ENCODE data around the gene ICOSLG.

Gene ICOSLG

DNA sequence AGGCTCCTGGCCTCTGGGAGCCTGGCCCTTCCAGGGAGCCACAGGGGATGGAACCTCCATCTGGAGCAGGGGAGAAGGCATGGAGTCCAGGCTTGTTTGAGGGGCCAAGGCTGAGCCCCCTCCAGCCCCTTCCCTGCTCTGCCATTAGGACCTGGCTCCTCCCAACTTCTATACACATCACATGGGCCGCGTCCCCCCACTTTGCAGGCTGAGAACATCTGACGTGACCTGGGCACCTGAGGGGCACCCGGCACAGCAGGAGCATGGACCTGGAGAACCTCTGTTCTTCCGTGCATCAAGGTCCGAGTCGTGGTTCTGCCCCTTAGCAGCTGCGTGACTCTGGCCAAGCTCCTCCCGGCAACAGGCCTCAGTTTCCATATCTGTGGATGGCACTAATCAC, 41.1 kb upstream of the ICOSLG start:
- no peaks in the 10 kb centered on the region for H3K36me3 ChIP-seq (ENCODE audit: control insufficient read depth, insufficient read depth, low read length)
- H3K4me2 ChIP-seq (ENCODE audit: low read length): no peak overlapping the region
- H3K4me3 ChIP-seq (ENCODE audit: low read depth, low read length): no peak overlapping the region
- no peak overlapping the region for H3K9ac ChIP-seq
- no peaks in the 10 kb centered on the region for H3K27me3 ChIP-seq (ENCODE audit: control insufficient read depth, insufficient read depth, low read length)
- TF ChIP-seq, protein P1, sequence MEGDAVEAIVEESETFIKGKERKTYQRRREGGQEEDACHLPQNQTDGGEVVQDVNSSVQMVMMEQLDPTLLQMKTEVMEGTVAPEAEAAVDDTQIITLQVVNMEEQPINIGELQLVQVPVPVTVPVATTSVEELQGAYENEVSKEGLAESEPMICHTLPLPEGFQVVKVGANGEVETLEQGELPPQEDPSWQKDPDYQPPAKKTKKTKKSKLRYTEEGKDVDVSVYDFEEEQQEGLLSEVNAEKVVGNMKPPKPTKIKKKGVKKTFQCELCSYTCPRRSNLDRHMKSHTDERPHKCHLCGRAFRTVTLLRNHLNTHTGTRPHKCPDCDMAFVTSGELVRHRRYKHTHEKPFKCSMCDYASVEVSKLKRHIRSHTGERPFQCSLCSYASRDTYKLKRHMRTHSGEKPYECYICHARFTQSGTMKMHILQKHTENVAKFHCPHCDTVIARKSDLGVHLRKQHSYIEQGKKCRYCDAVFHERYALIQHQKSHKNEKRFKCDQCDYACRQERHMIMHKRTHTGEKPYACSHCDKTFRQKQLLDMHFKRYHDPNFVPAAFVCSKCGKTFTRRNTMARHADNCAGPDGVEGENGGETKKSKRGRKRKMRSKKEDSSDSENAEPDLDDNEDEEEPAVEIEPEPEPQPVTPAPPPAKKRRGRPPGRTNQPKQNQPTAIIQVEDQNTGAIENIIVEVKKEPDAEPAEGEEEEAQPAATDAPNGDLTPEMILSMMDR (IDR thresholded peaks at IDR 0.05): no peak
- no peaks in the 10 kb centered on the region for H3K79me2 ChIP-seq
- no peaks in the 10 kb centered on the region for H3K4me1 ChIP-seq
- H3K27ac ChIP-seq: no peak overlapping the region
- H3K9me3 ChIP-seq (ENCODE audit: control insufficient read depth, low read length): no peaks in the 10 kb centered on the region
- no peak overlapping the region for H2AFZ ChIP-seq

DNA sequence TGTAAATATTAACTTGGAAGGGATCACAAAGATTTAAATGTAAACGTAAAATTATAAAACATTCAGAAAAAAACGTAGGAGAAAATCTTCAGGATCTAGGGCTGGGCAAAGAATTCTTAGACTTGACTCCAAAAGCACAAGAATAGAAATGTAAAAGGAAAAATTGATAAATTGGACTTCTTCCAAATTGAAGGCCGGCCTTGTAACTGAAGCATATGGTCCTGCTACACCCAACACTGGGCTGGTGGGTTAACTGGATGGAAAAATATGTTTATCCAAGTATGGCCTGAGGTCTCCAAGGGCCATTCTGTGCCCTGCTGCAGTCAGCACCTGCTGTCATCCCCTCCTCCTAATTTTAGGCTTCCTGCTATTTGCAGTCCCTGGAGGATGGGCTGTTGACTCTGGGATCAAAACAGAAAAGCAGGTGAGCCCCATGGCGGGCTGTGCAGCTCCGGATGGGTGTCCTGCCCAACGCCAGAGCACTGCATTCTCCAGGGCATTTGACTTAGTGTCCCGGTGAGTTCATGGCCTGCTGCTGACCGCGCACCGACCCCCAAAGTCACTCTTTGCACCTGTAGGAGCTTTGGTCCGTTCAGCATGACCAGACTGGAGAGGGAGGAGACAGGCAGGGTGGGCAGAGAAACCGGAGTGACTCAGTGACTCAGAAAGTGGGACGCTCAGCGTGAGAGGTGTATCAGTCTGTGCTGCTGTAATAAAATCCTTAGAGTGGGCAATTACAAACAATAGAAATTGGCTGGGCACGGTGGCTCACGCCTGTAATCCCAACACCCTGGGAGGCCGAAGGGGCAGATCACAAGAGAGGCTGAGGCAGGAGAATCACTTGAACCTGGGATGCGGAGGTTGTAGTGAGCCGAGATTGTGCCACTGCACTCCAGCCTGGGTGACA, 38.9 kb upstream of the ICOSLG start:
- TF ChIP-seq, protein P1 (IDR thresholded peaks at IDR 0.05): no peak
- Histone ChIP-seq H3K4me1 (no peaks in the 10 kb centered on the region), H2AFZ (no peak overlapping the region), H3K79me2 (no peaks in the 10 kb centered on the region), H3K36me3 (ENCODE audit: control insufficient read depth, insufficient read depth, low read length) (no peaks in the 10 kb centered on the region), H3K27ac (no peak overlapping the region), H3K4me2 (ENCODE audit: low read length) (no peak overlapping the region), H3K27me3 (ENCODE audit: control insufficient read depth, insufficient read depth, low read length) (no peaks in the 10 kb centered on the region), H3K9ac (no peak overlapping the region), H3K9me3 (ENCODE audit: control insufficient read depth, low read length) (no peaks in the 10 kb centered on the region), H3K4me3 (ENCODE audit: low read depth, low read length) (no peak overlapping the region)

DNA sequence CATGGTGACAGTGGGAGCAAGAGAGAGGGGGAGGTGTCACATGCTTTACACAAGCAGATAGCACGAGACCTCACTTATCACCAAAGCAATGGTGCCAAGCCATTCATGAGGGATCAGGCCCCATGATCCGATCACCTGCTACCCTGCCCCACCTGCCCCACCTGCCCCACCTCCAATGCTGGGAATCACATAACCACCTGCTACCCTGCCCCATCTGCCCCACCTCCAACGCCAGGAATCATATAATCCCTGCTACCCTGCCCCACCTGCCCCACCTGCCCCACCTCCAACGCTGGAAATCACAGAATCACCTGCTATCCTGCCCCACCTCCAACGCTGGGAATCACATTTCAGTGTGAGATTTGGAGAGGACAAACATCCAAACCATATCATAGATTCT, 34.3 kb upstream of the ICOSLG start:
- Histone ChIP-seq H3K27me3 (ENCODE audit: control insufficient read depth, insufficient read depth, low read length) (no peaks in the 10 kb centered on the region), H3K79me2 (no peaks in the 10 kb centered on the region), H3K9me3 (ENCODE audit: control insufficient read depth, low read length) (no peaks in the 10 kb centered on the region), H3K4me2 (ENCODE audit: low read length) (no peak overlapping the region), H3K36me3 (ENCODE audit: control insufficient read depth, insufficient read depth, low read length) (no peaks in the 10 kb centered on the region), H2AFZ (no peak overlapping the region), H3K4me3 (ENCODE audit: low read depth, low read length) (no peak overlapping the region), H3K4me1 (no peaks in the 10 kb centered on the region), H3K27ac (no peak overlapping the region), H3K9ac (no peak overlapping the region)
- TF ChIP-seq, protein P1 (IDR thresholded peaks at IDR 0.05): no peak

DNA sequence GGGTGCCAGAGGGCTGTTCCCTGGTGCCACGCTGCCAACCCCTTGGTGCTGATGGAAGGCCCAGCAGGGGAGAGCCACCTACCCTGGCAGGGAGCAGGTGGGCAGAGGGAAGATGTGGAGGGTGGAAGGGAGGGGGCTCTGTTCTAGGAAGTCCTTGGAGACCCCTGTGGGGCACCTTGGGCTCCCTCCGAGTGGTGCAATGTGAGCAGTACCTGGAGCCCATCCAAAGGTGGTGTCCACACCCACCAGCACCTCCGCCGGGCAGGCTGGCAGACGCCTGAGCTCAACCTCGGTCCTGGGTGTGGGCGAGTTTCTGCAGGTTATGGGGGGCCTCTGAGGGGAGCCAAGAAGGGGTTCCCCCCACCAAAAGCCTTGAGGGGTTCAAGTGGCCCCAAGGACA, 32.3 kb upstream of the ICOSLG start:
- Histone ChIP-seq H3K4me2 (ENCODE audit: low read length) (no peak overlapping the region), H3K9ac (no peak overlapping the region), H3K4me1 (no peaks in the 10 kb centered on the region), H3K79me2 (no peaks in the 10 kb centered on the region), H3K27ac (no peak overlapping the region), H3K27me3 (ENCODE audit: control insufficient read depth, insufficient read depth, low read length) (no peaks in the 10 kb centered on the region), H3K9me3 (ENCODE audit: control insufficient read depth, low read length) (no peaks in the 10 kb centered on the region), H2AFZ (no peak overlapping the region), H3K36me3 (ENCODE audit: control insufficient read depth, insufficient read depth, low read length) (no peaks in the 10 kb centered on the region), H3K4me3 (ENCODE audit: low read depth, low read length) (no peak overlapping the region)
- TF ChIP-seq, protein P1 (IDR thresholded peaks at IDR 0.05): no peak

Measured in parathyroid adenoma (tissue), 2 donors.